OCI-LY3 (cell line): ENCODE data around the gene KLHL25.

Source experiments
- H2AFZ ChIP-seq: fragments of 200-600, 300-600 bp; shearing (Covaris generic); 2 replicates; pipeline ENCODE4 v1.6.0; 2014; ENCODE audit warnings: antibody characterized with exemption, low read depth, low read length
- H3K27ac ChIP-seq: fragments of 200-600, 300-600 bp; sonication (generic); 2 replicates; pipeline ENCODE4 v1.5.1; 2014; ENCODE audit warnings: mild to moderate bottlenecking, low read length, moderate library complexity, mixed read lengths
- H3K27me3 ChIP-seq: fragments of 200-600, 300-600 bp; sonication (generic); 2 replicates; pipeline ENCODE4 v1.6.1; 2014; ENCODE audit warnings: low read depth, low read length, mixed read lengths
- H3K36me3 ChIP-seq: fragments of 200-600, 300-600 bp; sonication (generic); replicated peaks from 2 replicates; pipeline ENCODE3; 2014; ENCODE audit warnings: low read depth, low read length, mixed read lengths
- H3K4me1 ChIP-seq: fragments of 300-600, 200-600 bp; sonication (generic); 2 replicates; pipeline ENCODE4 v1.6.1; 2014; ENCODE audit warnings: low read length, mixed read lengths
- H3K4me2 ChIP-seq: fragments of 200-600, 300-600 bp; sonication (generic); 2 replicates; pipeline ENCODE4 v1.6.1; 2014; ENCODE audit warnings: low read length, mixed read lengths
- H3K4me3 ChIP-seq: fragments of 300-600, 200-600 bp; sonication (generic); 2 replicates; pipeline ENCODE4 v1.5.1; 2014; ENCODE audit warnings: antibody characterized with exemption, mild to moderate bottlenecking, low read length, moderate library complexity
- H3K79me2 ChIP-seq: fragments of 300-600, 200-600 bp; shearing (Covaris generic); 2 replicates; pipeline ENCODE4 v1.6.1; 2014; ENCODE audit warnings: mild to moderate bottlenecking, low read length, mixed read lengths
- H3K9ac ChIP-seq: fragments of 300-600, 200-600 bp; shearing (Covaris generic); 2 replicates; pipeline ENCODE4 v1.6.0; 2014; ENCODE audit warnings: mild to moderate bottlenecking, low read length, moderate library complexity
- H3K9me3 ChIP-seq: fragments of 200-600, 300-600 bp; shearing (Covaris generic); 2 replicates; pipeline ENCODE4 v1.6.1; 2014; ENCODE audit warnings: low read length, mixed read lengths; ENCODE audit not compliant: insufficient read depth
- H4K20me1 ChIP-seq: fragments of 200-600, 300-600 bp; sonication (generic); 2 replicates; pipeline ENCODE4 v1.6.1; 2016; ENCODE audit warnings: low read length, mixed read lengths; ENCODE audit not compliant: insufficient read depth
- CTCF ChIP-seq: fragments of 200-600, 300-600 bp; sonication (generic); IDR thresholded peaks from 2 replicates; pipeline ENCODE4 v1.5.1; 2014; ENCODE audit warnings: antibody characterized with exemption, low read length, low read depth
- EZH2phosphoT487 ChIP-seq: fragments of 200-600 bp; shearing (Covaris generic); IDR thresholded peaks from 2 replicates; pipeline ENCODE4 v1.6.1; 2018; ENCODE audit warnings: antibody characterized with exemption, mixed run types, low read depth

KLHL25 gene

GRCh38 chr15:85773970-85774369 lies 20.8 kb downstream of the KLHL25 start:
- no peak overlapping the region for H2AFZ ChIP-seq
- no peaks in the 10 kb centered on the region for H3K4me1 ChIP-seq
- H3K9me3 ChIP-seq, result no peaks in the 10 kb centered on the region
- no peaks in the 10 kb centered on the region for H3K27me3 ChIP-seq
- TF ChIP-seq EZH2phosphoT487 (no peak), CTCF (no peak)
- peaks cover 19% of the 10 kb centered on the region for H3K79me2 ChIP-seq
- no peaks in the 10 kb centered on the region for H3K36me3 ChIP-seq
- H4K20me1 ChIP-seq, result peaks cover 26% of the 10 kb centered on the region
- H3K27ac ChIP-seq, result no peak overlapping the region
- H3K9ac ChIP-seq, result no peak overlapping the region
- no peak overlapping the region for H3K4me2 ChIP-seq
- H3K4me3 ChIP-seq, result no peak overlapping the region

- H3K4me2 ChIP-seq, result no peak overlapping the region
- no peak overlapping the region for H3K4me3 ChIP-seq
- H3K79me2 ChIP-seq, result peaks cover 19% of the 10 kb centered on the region
These were observed 21.5 kb downstream of the KLHL25 start for GRCh38 chr15:85773249-85773648.

GRCh38 chr15:85772668-85773067 lies 22.1 kb downstream of the KLHL25 start:
- Histone ChIP-seq H3K9ac (no peak overlapping the region), H3K27ac (no peak overlapping the region), H3K4me1 (no peaks in the 10 kb centered on the region), H3K36me3 (no peaks in the 10 kb centered on the region), H3K9me3 (no peaks in the 10 kb centered on the region), H3K4me2 (no peak overlapping the region), H3K4me3 (no peak overlapping the region), H3K79me2 (peaks cover 19% of the 10 kb centered on the region), H2AFZ (no peak overlapping the region), H4K20me1 (peaks cover 24% of the 10 kb centered on the region), H3K27me3 (no peaks in the 10 kb centered on the region)
- no peak for TF ChIP-seq CTCF
- no peak for TF ChIP-seq EZH2phosphoT487

More at GRCh38 chr15:85773249-85773648, 21.5 kb downstream of the KLHL25 start:
- TF ChIP-seq CTCF (no peak), EZH2phosphoT487 (no peak)
- Histone ChIP-seq H3K27ac (no peak overlapping the region), H2AFZ (no peak overlapping the region), H3K4me1 (no peaks in the 10 kb centered on the region), H3K27me3 (no peaks in the 10 kb centered on the region), H3K36me3 (no peaks in the 10 kb centered on the region), H3K9me3 (no peaks in the 10 kb centered on the region), H4K20me1 (peaks cover 22% of the 10 kb centered on the region), H3K9ac (no peak overlapping the region)

GRCh38 chr15:85771781-85772445 lies 22.8 kb downstream of the KLHL25 start:
- no peaks in the 10 kb centered on the region for H3K4me1 ChIP-seq
- no peak overlapping the region for H3K27ac ChIP-seq
- no peaks in the 10 kb centered on the region for H3K27me3 ChIP-seq
- H3K4me2 ChIP-seq, result no peak overlapping the region
- no peak overlapping the region for H3K4me3 ChIP-seq
- peaks cover 26% of the 10 kb centered on the region for H4K20me1 ChIP-seq
- H3K79me2 ChIP-seq, result peaks cover 19% of the 10 kb centered on the region
- no peaks in the 10 kb centered on the region for H3K36me3 ChIP-seq
- TF ChIP-seq CTCF (no peak), EZH2phosphoT487 (no peak)
- no peaks in the 10 kb centered on the region for H3K9me3 ChIP-seq
- H2AFZ ChIP-seq, result no peak overlapping the region
- H3K9ac ChIP-seq, result no peak overlapping the region
